H9 (cell line): Measurements from ENCODE around the gene CFAP43. TPM values are rescaled to one million over a fixed set of nuclear protein-coding genes. Genes with fewer than 3 reads are reported as not detected.

Experiments
- DNase-seq: peaks from one replicate; pipeline ENCODE4 v3.0.0-alpha.2; 2017
- H2AFZ ChIP-seq: one replicate; pipeline ENCODE4 v1.6.1; 2013; ENCODE audit warnings: mild to moderate bottlenecking, low read length, control low read depth, moderate library complexity
- H2AK5ac ChIP-seq: 2 replicates; pipeline ENCODE4 v1.6.1; 2013; ENCODE audit warnings: low read length, control low read depth, mixed read lengths; ENCODE audit not compliant: insufficient read length
- H2BK120ac ChIP-seq: one replicate; pipeline ENCODE4 v1.6.1; 2013; ENCODE audit warnings: low read depth, mild to moderate bottlenecking, low read length, control low read depth, inconsistent platforms; ENCODE audit not compliant: poor library complexity, severe bottlenecking
- H2BK12ac ChIP-seq: 2 replicates; pipeline ENCODE4 v1.6.1; 2013; ENCODE audit warnings: low read length, control low read depth, mixed read lengths, low read depth; ENCODE audit not compliant: insufficient read length
- H2BK15ac ChIP-seq: 2 replicates; pipeline ENCODE4 v1.6.1; 2013; ENCODE audit warnings: low read depth, low read length, control low read depth
- H2BK20ac ChIP-seq: one replicate; pipeline ENCODE4 v1.6.1; 2013; ENCODE audit warnings: low read depth, mild to moderate bottlenecking, low read length, control low read depth, inconsistent platforms; ENCODE audit not compliant: poor library complexity, severe bottlenecking
- H2BK5ac ChIP-seq: 2 replicates; pipeline ENCODE4 v1.6.1; 2013; ENCODE audit warnings: low read length, control low read depth, mixed read lengths; ENCODE audit not compliant: insufficient read length
- H3K14ac ChIP-seq: 2 replicates; pipeline ENCODE4 v1.6.1; 2013; ENCODE audit warnings: low read length, control low read depth; ENCODE audit not compliant: insufficient read depth
- H3K18ac ChIP-seq: 2 replicates; pipeline ENCODE4 v1.6.1; 2013; ENCODE audit warnings: low read depth, mild to moderate bottlenecking, mixed read lengths, low read length, control low read depth; ENCODE audit not compliant: insufficient read length
- H3K23ac ChIP-seq: 2 replicates; pipeline ENCODE4 v1.6.1; 2013; ENCODE audit warnings: low read length, control low read depth, mixed read lengths, low read depth; ENCODE audit not compliant: insufficient read length
- H3K23me2 ChIP-seq: 2 replicates; pipeline ENCODE4 v1.6.1; 2013; ENCODE audit warnings: low read depth, mild to moderate bottlenecking, mixed read lengths, low read length, control low read depth; ENCODE audit not compliant: insufficient read length, poor library complexity, severe bottlenecking
- H3K27ac ChIP-seq: 2 replicates; pipeline ENCODE4 v1.5.1; 2013; ENCODE audit warnings: low read length, control low read depth, mixed read lengths, low read depth; ENCODE audit not compliant: insufficient read length
- H3K27me3 ChIP-seq: 2 replicates; pipeline ENCODE4 v1.6.1; 2013; ENCODE audit warnings: low read length, control low read depth, inconsistent platforms; ENCODE audit not compliant: insufficient read depth
- H3K4ac ChIP-seq: 2 replicates; pipeline ENCODE4 v1.6.1; 2013; ENCODE audit warnings: low read depth, mild to moderate bottlenecking, control low read depth, inconsistent platforms, low read length, moderate library complexity
- H3K4me1 ChIP-seq: 2 replicates; pipeline ENCODE4 v1.6.1; 2013; ENCODE audit warnings: low read length, control low read depth, inconsistent platforms; ENCODE audit not compliant: insufficient read depth
- H3K4me2 ChIP-seq: 2 replicates; pipeline ENCODE4 v1.6.1; 2013; ENCODE audit warnings: low read length, control low read depth, mixed read lengths; ENCODE audit not compliant: insufficient read length, insufficient read depth
- H3K56ac ChIP-seq: 2 replicates; pipeline ENCODE4 v1.6.1; 2013; ENCODE audit warnings: low read depth, mild to moderate bottlenecking, mixed read lengths, low read length, control low read depth; ENCODE audit not compliant: insufficient read length
- H3K79me1 ChIP-seq: 2 replicates; pipeline ENCODE4 v1.6.1; 2013; ENCODE audit warnings: low read depth, mild to moderate bottlenecking, moderate library complexity, low read length, control low read depth, inconsistent platforms; ENCODE audit not compliant: insufficient read depth, poor library complexity, severe bottlenecking
- H3K79me2 ChIP-seq: 2 replicates; pipeline ENCODE4 v1.6.1; 2013; ENCODE audit warnings: low read length, control low read depth, inconsistent platforms; ENCODE audit not compliant: insufficient read depth
- H3K9ac ChIP-seq: 2 replicates; pipeline ENCODE4 v1.6.1; 2013; ENCODE audit warnings: low read length, control low read depth, mixed read lengths; ENCODE audit not compliant: insufficient read length; ENCODE audit errors: extremely low read depth
- H3K9me3 ChIP-seq: one replicate; pipeline ENCODE4 v1.6.1; 2013; ENCODE audit warnings: low read depth, low read length, inconsistent platforms; ENCODE audit not compliant: control insufficient read depth
- H3T11ph ChIP-seq: one replicate; pipeline ENCODE4 v1.6.1; 2013; ENCODE audit warnings: mild to moderate bottlenecking, low read length, control low read depth, inconsistent platforms
- H4K20me1 ChIP-seq: one replicate; pipeline ENCODE4 v1.6.1; 2013; ENCODE audit not compliant: control insufficient read depth, insufficient read length, insufficient read depth
- H4K5ac ChIP-seq: 2 replicates; pipeline ENCODE4 v1.6.1; 2013; ENCODE audit warnings: low read depth, mild to moderate bottlenecking, mixed read lengths, low read length, control low read depth; ENCODE audit not compliant: insufficient read length
- H4K8ac ChIP-seq: replicated peaks from 2 replicates; pipeline ENCODE4 v1.6.1; 2013; ENCODE audit warnings: low read length, control low read depth, mixed read lengths, low read depth; ENCODE audit not compliant: insufficient read length
- H4K91ac ChIP-seq: 2 replicates; pipeline ENCODE4 v1.6.1; 2013; ENCODE audit warnings: low read depth, mild to moderate bottlenecking, moderate library complexity, mixed read lengths, low read length, control low read depth; ENCODE audit not compliant: insufficient read length
- H3K27ac Mint-ChIP-seq, 3 experiments: 2 replicates in 2 of 3; 3 replicates in 1 of 3; pipeline ENCODE4 v1.8.0; 2020 to 2021; ENCODE audit warnings: mixed read lengths in 3 of 3, mild to moderate bottlenecking in 1 of 3, moderate library complexity in 1 of 3
- H3K27me3 Mint-ChIP-seq: 2 replicates; pipeline ENCODE4 v1.8.0; 2021; ENCODE audit warnings: low read depth, mild to moderate bottlenecking, moderate library complexity, mixed read lengths
- H3K36me3 Mint-ChIP-seq, 3 experiments: 2 replicates in 2 of 3; 3 replicates in 1 of 3; pipeline ENCODE4 v1.8.0; 2020 to 2021; ENCODE audit warnings: low read depth in 3 of 3, mixed read lengths in 3 of 3; ENCODE audit not compliant: insufficient read depth in 1 of 3
- H3K4me1 Mint-ChIP-seq, 2 experiments: 2 replicates each; pipeline ENCODE4 v1.8.0; 2020; ENCODE audit warnings: mixed read lengths in 2 of 2
- H3K4me3 Mint-ChIP-seq, 2 experiments: 2 replicates in 1 of 2; 3 replicates in 1 of 2; pipeline ENCODE4 v1.8.0; 2020 to 2021; ENCODE audit warnings: mild to moderate bottlenecking in 2 of 2, mixed read lengths in 2 of 2, moderate library complexity in 1 of 2
- H3K9me3 Mint-ChIP-seq, 2 experiments: 2 replicates in 1 of 2; 3 replicates in 1 of 2; pipeline ENCODE4 v1.8.0; 2020; ENCODE audit warnings: mild to moderate bottlenecking in 2 of 2, mixed read lengths in 2 of 2, moderate library complexity in 1 of 2
- CTCF ChIP-seq: fragments of 200-600 bp; sonication (generic); conservative IDR thresholded peaks from 3 replicates; pipeline ENCODE4 v1.8.0; 2021; ENCODE audit warnings: antibody characterized with exemption, mild to moderate bottlenecking
- WGBS: extraction: QIAGEN DNeasy Blood & Tissue Kit; methylation state at CpG from one replicate; pipeline ENCODE4 v1.1.7; 2013; ENCODE audit warnings: missing lambda C conversion rate, low lambda C conversion rate, mixed read lengths; ENCODE audit not compliant: insufficient read length; ENCODE audit errors: extremely low coverage; 5-methylcytosine and 5-hydroxymethylcytosine counted together
- total RNA-seq: library from RNA; stranded (reverse); gene quantifications from 2 replicates; pipeline ENCODE4 v1.2.1, GENCODE V29; 2021

The CFAP43 gene
- total RNA-seq, 1 experiment from 2014 or later = 0.26 TPM

GRCh38 chr10:104281694-104282093 lies 49.5 kb upstream of the CFAP43 start:
- no peak for DNase-seq
- Mint-ChIP-seq H3K27me3 (no peaks in the 10 kb centered on the region), H3K4me1 (peaks cover 2 to 6% of the 10 kb centered on the region in 2 experiments; a peak in 3 of 4 replicates), H3K4me3 (no peak overlapping the region), H3K27ac (no peak overlapping the region), H3K9me3 (no peaks in the 10 kb centered on the region), H3K36me3 (peaks cover 0 to 3% (median 0%) of the 10 kb centered on the region in 3 experiments; a peak in 4 of 7 replicates)
- Histone ChIP-seq H2AFZ (no peak overlapping the region), H2AK5ac (no peak overlapping the region), H3K4ac (no peak overlapping the region), H2BK120ac (no peak overlapping the region), H3K79me2 (no peaks in the 10 kb centered on the region), H3K18ac (no peak overlapping the region), H3K9ac (no peak overlapping the region), H3T11ph (no peak overlapping the region), H4K20me1 (no peaks in the 10 kb centered on the region), H3K79me1 (no peaks in the 10 kb centered on the region), H2BK5ac (no peak overlapping the region), H3K9me3 (no peaks in the 10 kb centered on the region), H2BK20ac (no peak overlapping the region), H3K4me1 (no peaks in the 10 kb centered on the region), H4K91ac (no peak overlapping the region), H3K23me2 (no peaks in the 10 kb centered on the region), H4K5ac (no peak overlapping the region), H2BK12ac (no peak overlapping the region), H3K27ac (no peak overlapping the region), H4K8ac (no peak overlapping the region), H3K56ac (no peak overlapping the region), H3K23ac (no peak overlapping the region), H3K14ac (no peak overlapping the region), H3K27me3 (no peaks in the 10 kb centered on the region), H3K4me2 (no peak overlapping the region), H2BK15ac (no peak overlapping the region)
- WGBS = no CpG with 5 or more reads among the region's 3 CpGs
- no peak for TF ChIP-seq CTCF
